Stimulated activated CD4-positive, alpha-beta T cell treated with anti-CD3 and anti-CD28 coated beads, TNF-alpha, amount 100 ng/mL, for 4 hours (primary cell): ENCODE measurements around the gene DARS1.
"Not testable (repeated sequence)": the region's sequence is repeated elsewhere in the genome, so short reads cannot be mapped to it uniquely, and the experiment has no call there.

ENCODE experiments used
- DNase-seq, 3 experiments: peaks; one replicate each; pipeline ENCODE4 v3.0.0-alpha.2; 2020; ENCODE audit warnings: low read depth in 3 of 3

DARS1 gene

DNA sequence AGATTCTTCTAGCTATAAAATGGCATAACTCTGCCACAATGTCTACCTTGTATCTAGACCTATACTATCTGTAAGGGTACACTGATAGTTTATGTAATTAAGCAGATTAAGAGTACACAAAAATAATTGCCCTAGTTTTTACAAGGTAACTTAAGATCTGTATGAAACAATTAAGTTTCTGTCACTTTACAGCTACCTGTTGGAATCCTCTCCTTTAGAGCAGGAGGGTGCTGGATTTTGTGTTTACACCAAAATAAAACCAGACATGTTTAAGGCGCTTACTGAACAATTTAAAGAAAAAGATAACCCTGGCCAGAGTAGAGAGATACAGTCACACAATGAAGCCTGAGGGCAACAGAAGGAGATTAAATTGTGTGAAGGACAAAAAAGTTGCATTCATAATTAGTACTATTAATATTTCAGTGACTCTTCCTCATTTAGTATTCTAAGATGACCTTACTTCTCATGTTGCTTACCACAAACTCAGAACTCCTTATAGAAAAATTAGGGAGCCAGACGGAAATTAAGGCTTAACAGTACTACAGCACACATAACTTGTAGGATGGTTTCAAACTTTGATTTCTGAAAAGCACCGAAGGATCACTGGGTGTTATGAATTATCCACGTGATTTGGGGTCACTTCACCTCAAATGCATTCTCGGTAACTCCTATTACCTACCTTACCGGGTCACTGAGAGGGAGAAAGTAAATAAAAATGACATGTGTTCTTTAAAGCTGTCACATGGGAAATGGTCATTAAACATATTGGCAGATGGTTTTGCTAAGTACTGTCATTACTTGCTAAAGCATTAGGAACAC, 1.0 kb downstream of the DARS1 start:
- DNase-seq, result no peak

- DNase-seq, result no peak
Observed at GRCh38 chr2:135980434-135981079, 4.9 kb downstream of the DARS1 start.

- no peak for DNase-seq
Observed at GRCh38 chr2:135975702-135976101, 9.7 kb downstream of the DARS1 start.

DNA sequence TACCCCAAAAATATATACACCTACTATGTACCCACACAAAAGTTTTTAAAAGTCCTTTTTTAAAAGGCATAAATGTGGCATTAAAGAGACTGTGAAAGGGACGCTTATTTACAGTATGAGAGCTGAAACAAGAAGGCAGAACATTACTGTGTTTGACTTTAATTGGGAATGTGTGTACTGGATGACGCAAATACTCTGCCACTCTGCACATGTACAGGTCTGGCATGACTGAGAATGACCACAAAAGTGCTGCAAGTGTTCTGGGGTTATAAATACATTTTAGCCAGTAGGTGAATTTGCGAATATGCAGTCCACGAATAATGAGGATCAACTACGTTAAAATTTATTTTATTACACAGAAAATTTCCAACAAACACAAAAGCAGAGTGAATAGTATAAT, 11.4 kb downstream of the DARS1 start:
- no peak for DNase-seq

DNA sequence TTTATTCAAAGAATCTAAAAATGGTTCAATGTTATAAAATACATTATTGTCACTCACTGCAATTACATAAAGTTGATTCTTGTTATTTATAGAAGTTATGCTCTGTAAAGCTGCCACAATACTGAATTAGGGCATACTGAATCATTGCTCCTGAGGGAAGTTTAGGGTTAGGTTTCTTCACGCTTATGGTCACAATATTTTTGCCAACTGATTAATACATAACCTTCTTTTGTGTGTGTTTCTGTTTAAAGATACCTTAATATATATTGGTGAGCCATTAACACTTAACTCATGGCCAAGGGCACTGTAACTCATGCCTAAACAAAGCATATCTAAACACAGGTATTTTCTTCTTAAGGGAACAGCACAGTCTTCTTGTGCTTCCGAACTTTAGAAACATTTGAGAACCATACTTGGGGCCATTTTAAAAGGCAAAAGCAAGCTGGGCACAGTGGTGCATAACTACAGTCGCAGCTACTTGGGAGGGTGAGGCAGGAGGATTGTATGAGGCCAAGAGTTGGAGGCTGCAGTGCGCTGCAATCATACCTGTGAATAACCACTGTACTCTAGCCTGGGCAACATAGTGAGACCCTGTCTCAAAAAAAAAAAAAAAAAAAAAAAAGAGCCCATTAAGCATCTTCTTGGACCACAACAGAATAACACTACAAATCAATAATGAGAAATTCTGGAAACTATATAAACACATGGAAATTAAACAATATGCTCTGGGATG, 15.6 kb downstream of the DARS1 start:
- DNase-seq, result no peak

DNA sequence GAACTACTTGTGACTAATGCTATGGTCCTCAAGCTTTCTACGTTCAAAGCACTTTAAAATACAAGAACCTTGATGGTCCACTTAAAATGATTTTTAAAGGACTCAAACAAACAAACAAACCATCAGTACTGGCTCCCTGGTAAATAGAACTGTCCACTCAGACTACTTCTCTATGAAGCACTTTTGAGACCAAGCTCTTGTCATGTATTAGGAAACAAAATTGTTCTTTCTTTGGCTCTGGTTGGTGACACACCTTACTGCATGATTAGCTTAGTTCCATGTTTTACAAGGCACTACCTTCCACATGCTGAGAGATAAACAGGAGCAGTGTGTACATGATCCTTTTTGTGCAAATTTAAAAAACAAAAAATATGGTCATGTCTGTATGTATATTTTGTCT, 19.7 kb downstream of the DARS1 start:
- no peak for DNase-seq

DNA sequence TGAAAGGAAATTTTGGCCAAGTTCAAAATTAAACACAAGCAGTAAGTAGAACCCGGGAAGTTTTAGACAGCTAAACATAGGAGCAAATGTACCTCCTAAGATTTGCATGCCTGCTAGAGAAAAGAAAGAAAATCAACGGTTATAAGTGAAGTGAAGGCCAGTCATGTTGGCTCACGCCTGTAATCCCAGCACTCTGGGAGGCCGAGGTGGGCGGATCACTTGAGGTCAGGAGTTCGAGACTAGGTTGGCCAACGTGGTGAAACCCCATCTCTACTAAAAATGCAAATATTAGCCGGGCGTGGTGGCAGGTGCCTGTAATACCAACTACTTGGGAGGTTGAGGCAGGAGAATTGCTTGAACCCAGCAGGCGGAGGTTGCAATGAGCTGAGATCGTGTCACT, 21.0 kb downstream of the DARS1 start:
- DNase-seq, result not testable (repeated sequence)

DNA sequence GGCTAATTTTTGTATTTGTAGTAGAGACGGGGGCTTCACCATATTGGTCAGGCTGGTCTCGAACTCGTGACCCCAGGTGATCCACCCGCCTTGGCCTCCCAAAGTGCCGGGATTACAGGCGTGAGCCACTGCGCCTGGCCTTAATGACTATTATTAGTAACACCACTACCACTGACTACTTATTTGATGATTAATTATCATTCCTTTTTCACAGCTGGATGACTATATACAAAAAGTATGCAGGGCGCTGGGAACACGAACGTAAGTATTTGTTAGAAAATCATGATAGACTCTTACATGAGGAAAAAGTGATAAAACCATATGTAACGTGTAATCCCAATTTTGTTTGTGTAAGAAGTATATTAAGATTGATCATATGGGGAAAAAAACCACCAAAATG, 21.6 kb downstream of the DARS1 start:
- DNase-seq, result no peak

- no peak for DNase-seq
Observed at GRCh38 chr2:135962366-135963123, 22.9 kb downstream of the DARS1 start.

- no peak for DNase-seq
Observed at GRCh38 chr2:135960656-135961551, 24.5 kb downstream of the DARS1 start.

DNA sequence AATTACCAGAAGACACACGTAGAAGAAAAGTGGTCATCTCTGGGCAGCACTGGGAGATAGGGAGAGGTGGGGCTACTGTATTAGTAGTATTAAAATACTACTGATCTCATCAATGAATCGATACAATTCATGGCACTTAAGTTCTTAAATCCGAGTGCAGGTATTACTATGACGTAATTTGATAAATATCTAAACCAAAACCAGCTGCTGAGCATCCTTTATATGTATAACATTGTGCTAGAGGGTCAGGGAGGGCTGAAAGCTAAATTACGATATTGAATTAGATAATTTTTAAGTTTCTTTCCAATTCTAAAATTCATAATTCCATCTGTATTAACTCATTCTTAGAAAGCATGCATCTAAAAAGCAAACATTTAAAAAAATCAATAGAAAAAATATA, 25.3 kb downstream of the DARS1 start:
- no peak for DNase-seq

GRCh38 chr2:135958927-135959326, 26.5 kb downstream of the DARS1 start:
- DNase-seq, result not testable (repeated sequence)

DNA sequence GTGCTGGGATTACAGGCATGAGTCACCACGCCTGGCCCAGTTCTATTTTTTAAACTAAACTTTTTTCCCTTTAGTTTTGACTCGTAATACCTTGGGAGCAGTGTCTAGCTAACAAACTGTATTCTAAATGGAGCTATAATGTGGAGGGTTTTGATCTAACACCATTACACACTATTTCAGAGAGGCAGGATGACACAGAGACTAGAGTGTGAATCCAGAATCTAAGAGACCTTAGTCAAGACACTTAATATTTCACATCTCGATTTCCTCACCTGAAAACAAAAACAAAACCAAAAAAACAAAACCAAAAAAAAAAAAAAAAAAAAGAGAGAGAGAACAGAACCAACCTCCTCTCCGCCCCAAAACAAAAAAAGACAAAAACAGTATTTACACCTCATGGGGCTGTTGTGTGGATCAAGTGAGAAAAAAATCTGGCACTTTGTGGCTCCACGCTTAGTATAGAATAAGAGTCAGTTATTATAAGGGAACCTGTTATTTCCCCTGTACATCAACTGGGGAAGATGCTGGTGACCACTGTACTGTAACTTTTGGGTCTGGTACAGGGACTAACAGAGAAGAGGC, 31.3 kb downstream of the DARS1 start:
- DNase-seq, result no peak

- DNase-seq, result no peak
Observed at GRCh38 chr2:135952891-135953290, 32.5 kb downstream of the DARS1 start.

- DNase-seq, result no peak
Observed at GRCh38 chr2:135951041-135951583, 34.3 kb downstream of the DARS1 start.

DNA sequence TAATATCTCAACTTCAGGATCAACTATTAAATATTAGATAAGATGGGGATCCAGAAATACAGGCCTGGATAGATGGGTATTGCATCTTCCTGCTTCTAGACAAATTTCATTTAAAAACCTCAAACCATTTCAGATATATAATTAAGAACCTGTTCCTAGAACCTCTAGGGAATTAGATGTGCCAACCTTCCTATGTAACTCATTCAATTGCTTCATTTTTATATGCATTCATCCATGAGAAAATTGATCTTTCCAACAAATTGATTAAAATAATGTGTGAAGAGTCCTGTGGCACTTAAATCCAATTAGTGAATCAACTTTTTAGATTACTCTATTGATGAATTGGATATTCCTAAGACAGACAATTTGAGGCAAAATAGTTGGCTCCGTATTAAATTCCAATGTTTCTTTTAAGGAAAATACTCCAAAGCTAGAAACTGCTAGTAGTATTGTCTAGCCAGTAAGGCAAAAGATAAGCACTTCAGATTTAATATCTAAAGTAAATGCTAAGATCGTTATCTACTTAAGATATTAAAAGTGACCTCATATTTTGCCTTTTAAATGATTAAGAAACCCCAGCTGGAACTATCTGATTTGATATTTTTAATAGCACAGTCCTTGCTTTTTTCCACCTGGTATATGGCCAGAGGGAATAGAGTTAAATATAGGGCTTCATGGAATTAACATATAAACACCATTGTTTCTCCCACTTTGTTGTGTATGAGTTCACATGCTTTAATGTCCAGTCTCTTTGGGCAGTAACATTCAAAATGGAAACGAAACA, 35.8 kb downstream of the DARS1 start:
- no peak for DNase-seq

DNA sequence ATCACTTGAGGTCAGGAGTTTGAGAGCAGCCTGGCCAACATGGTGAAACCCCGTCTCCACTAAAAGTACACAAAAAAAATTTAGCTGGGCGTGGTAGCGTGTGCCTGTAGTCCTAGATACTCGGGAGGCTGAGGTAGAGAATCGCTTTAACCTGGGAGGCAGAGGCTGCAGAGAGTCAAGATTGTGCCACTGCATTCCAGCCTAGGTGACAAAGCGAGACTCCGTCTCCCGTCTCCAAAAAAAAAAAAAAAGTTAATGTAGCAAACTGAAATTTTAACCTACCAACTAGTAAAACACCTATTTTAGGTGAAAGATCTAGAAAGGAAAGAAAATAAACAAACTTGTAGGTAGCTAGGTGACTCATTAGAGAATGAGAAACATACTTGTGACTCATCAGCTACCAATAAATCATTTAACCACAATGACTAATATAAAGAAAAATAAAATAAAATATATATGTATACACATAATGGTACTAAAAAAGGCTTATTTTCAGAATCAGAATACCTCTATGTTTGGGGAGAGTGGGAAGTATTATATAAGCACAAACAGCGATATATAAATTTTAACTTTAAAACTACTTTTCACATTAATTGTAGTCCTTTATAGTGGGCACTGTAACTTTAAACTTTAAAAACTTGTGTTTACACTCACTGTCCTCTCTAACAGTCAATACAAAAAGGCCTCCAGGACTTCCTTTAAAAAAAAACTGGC, 36.6 kb downstream of the DARS1 start:
- DNase-seq, result no peak

- DNase-seq, result no peak
Observed at GRCh38 chr2:135948141-135948540, 37.3 kb downstream of the DARS1 start.

- DNase-seq, result no peak
Observed at GRCh38 chr2:135947483-135947882, 37.9 kb downstream of the DARS1 start.
